Left ventricle myocardium superior (tissue), 1 donor: ENCODE measurements around the gene EIF2S3B. TPM values are rescaled to one million over a fixed set of nuclear protein-coding genes. Genes with fewer than 3 reads are reported as not detected.
"Not testable (repeated sequence)": the region's sequence is repeated elsewhere in the genome, so short reads cannot be mapped to it uniquely, and the experiment has no call there.

ENCODE experiments used
- ATAC-seq: fragments of 200-7000 bp; cut with Tn5 transposase; one replicate; pipeline ENCODE4 v1.9.1; 2020; ENCODE audit warnings: mild to moderate bottlenecking, moderate library complexity
- DNase-seq: peaks from one replicate; pipeline ENCODE4 v3.0.0-alpha.2; 2020
- intact Hi-C: fragments of 100-400 bp; cut with micrococcal nuclease; formaldehyde crosslinking; loops from one replicate; pipeline ENCODE4 v1.11.0; 2022
- long read RNA-seq: library from polyadenylated mRNA; unstranded; transcript quantifications from one replicate; pipeline ENCODE4 v2.0.0, GENCODE V29; 2021
- total RNA-seq: library from RNA; stranded (reverse); fragmentation: NEBNext Ultra II Directional; extraction: Animal tissue kit (Norgen Biotek cat#: 25700); gene quantifications from one replicate; pipeline ENCODE4 v1.2.1, GENCODE V29; 2021
- donor health status: DM: no; HTN: yes; CAD: no; lungs with severe emphysema.

The EIF2S3B gene
- not detected for total RNA-seq
- long read RNA-seq, result 0 reads

DNA sequence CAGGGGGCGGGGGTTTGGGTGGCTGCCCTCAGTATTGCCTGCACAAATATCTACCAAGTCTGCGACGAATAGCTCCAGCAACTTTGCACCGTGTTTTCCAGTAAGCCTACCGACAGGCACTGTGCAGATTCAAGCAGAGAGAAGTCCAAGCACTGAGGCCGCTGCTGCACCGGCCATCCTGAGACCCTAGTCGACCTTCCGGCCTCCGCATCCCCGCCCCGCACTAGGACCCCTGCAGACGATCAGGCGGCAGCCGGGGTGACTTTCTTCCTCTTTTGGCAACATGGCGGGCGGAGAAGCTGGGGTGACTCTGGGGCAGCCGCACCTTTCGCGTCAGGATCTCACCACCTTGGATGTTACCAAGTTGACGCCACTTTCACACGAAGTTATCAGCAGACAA, at the start of gene EIF2S3B:
TSS of gene EIF2S3B (plus strand) at position 271 of the 400 bp plus-strand sequence. CDS start at position 284, 13 bp downstream.
- intact Hi-C loops, result no loop called here
- no peak for ATAC-seq
- DNase-seq, result no peak

DNA sequence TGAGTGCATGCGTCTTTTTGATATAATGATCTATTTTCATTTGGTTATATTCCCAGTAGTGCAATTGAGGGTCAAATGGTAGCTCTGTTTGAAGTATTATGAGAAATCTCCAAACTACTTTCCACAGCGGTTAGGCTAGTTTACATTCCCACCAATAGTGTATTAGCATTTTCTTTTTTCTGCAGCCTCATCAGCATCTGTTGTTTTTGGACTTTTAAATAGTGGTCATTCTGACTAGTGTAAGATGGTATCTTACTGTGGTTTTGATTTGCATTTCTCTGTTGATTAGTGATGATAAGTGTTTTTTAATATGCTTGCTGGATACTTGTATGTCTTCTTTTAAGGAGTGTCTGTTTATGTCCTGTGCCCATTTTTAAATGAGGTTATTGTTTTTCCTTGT, 48.8 kb upstream of the EIF2S3B start:
- intact Hi-C loops, result no loop called here
- ATAC-seq (no peak), DNase-seq (no peak)

DNA sequence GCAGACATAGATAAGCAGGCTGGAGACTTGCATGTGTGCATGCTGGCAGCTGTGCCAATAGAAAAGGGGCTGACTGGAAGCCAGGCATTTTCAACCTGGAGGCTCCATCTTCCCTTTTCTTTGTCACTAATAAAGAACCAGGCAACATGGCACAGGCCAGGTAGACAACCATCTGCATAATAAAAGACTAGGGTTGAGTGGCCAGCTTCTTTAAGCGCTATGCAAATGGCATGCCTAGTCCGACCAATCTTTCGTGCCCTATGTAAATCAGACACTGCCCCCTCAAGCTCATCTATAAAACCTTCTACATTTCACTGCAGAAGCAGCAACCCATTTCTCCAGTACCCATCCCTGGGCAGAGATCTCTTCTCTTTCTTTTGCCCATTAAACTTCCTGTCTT, 47.9 kb upstream of the EIF2S3B start:
- intact Hi-C loops, result no loop called here
- ATAC-seq (no peak), DNase-seq (no peak)

DNA sequence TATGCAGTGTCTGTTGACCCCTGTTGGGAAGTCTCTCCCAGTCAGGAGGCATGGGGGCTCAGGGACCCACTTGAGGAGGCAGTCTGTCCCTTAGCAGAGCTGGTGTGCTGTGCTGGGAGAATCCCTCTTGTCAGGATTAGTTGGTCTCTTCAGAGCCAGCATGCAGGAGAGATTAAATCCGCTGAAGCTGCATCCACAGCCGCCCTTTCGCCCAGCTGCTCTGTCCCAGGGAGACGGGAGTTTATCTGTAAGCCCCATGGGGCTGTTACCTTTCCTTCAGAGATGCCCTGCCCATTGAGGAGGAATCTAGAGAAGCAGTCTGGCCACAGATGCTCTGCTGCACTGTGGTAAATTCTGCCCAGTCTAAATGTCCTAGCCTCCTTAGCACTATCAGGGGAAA, 39.4 kb upstream of the EIF2S3B start:
- ATAC-seq, result no peak
- intact Hi-C loops, result no loop called here

DNA sequence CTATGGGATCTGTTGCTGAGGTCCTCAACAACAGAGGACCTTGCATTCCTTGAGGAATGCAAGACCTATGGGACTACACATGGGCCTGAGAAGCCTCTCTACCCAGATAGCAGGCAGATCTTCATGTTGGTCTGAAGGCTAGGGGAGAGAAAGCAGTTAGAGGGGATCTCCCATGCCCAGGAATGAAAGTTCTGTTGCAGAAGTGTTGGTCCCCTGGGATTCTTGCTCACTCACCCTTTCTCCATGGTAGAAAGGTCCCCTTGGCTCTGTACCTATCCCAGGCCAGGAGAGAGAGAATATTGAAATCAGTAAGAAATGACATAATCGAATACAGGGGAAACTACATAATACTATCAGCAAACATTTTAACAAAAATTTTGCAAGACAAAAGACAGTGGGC, 36.0 kb upstream of the EIF2S3B start:
- DNase-seq (no peak), ATAC-seq (no peak)
- intact Hi-C loops, result no loop called here

More for the DNA sequence above, 39.4 kb upstream of the EIF2S3B start:
- DNase-seq, result no peak

DNA sequence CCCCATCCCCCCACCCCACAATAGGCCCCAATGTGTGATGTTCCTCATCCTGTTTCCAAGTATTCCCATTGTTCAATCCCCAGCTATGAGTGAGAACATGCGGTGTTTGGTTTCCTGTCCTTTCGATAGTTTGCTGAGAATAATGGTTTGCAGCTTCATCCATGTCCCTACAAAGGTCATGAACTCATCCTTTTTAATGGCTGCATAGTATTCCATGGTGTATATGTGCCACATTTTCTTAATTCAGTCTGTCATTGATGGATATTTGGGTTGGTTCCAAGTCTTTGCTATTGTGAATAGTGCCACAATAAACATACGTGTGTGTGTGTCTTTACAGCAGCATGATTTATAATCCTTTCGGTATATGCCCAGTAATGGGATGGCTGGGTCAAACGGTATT, 32.9 kb upstream of the EIF2S3B start:
- intact Hi-C loops, ATAC-seq, DNase-seq: not testable (repeated sequence)

DNA sequence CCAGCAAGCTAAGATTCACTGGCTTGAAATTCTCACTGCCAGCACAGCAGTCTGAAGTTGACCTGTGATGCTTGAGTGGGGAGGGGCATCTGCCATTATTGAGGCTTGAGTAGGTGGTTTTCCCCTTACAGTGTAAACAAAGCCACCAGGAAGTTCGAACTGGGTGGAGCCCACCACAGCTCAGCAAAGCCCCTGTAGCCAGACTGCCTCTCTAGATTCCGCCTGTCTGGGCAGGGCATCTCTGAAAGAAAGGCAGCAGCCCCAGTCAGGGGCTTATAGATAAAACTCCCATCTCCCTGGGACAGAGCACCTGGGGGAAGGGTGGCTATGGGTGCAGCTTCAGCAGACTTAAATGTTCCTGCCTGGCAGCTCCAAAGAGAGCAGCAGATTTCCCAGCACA, 23.8 kb upstream of the EIF2S3B start:
- DNase-seq, ATAC-seq, intact Hi-C loops: not testable (repeated sequence)

DNA sequence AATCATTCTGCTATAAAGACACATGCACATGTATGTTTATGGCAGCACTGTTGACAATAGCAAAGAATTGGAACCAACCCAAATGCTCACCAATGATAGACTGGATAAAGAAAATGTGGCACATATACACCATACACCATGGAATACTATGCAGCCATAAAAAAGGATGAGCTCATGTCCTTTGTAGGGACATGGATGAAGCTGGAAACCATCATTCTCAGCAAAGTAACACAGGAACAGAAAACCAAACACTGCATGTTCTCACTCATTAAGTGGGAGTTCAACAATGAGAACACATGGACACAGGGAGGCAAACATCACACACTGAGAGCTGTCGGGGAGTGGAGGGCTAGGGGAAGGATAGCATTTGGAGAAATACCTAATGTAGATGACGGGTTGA, 18.4 kb upstream of the EIF2S3B start:
- DNase-seq, intact Hi-C loops, ATAC-seq: not testable (repeated sequence)

DNA sequence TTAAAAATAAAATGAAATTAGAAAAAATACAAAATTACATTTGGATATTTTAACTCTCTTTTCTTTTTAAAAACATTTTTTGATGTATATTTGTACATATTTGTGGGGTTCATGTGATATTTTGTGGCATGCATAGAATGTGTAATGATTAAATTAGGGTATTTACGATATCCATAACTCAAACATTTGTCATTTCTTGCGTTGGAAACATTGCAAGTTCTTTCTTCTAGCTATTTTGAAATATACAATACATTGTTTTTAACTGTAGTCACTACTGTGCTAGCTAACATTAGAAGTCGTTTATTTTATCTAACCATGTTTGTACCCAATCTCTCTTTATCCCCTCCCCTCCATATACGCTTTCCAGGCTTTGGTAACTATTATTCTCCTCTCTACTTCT, 13.9 kb upstream of the EIF2S3B start:
- DNase-seq (no peak), ATAC-seq (no peak)
- intact Hi-C loops, result no loop called here

DNA sequence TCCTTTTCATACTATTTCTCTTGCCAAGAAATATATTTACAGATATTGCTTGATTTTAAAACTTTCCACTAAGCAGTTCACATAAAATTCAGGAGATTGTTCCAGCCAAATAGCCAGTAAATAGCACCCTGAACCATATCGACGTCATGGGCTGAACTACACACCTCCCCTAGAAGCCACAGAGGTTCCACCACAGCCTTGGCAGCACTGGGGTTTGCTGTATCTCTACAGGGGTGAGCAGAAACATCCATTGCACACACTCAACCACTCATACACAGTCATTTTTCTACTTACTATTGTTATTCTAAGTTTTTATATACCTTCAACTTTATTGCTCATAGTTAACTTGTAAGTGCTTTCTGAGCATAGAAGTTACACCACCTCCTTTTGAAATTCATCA, 8.1 kb upstream of the EIF2S3B start:
- intact Hi-C loops, result no loop called here
- no peak for DNase-seq
- ATAC-seq, result no peak

DNA sequence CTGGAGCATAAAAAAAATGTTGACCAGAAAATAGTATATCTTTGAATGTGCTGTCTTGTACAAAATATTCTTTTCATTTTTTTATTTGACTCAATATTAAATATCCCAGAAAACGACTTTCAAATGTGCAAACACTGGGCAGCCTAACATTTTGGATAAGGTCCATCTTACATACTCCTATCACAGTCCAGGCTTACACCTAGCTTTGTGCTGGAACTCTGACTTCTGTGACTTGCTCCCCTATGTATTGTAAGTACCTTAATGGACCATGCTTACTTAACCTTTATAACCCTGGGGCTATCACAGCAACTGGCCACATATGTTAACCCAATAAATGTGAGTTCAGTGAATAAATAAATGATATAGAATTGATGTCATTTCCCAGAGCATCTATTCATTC, 7.6 kb upstream of the EIF2S3B start:
- ATAC-seq, result no peak
- DNase-seq, result no peak
- intact Hi-C loops, result no loop called here

DNA sequence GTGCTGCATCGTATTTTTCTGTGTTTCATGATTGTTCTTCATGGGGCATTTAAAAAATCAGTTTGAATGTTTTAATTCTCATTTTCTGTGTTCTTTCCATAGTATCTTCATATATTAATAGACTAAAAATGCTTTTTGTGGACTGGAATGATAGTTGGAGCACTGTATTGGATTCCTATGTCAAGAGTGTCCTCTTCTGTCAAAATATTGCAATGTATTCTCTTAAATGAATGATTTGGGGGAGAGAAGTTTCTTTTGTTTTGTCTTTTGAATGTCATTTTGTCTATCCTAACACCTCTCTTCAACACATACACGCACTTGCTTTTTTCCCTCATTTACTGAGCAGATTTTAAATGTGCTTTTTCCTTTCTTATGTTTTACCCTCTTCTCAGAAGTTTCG, 4.7 kb upstream of the EIF2S3B start:
- DNase-seq (no peak), ATAC-seq (no peak)
- intact Hi-C loops, result no loop called here

DNA sequence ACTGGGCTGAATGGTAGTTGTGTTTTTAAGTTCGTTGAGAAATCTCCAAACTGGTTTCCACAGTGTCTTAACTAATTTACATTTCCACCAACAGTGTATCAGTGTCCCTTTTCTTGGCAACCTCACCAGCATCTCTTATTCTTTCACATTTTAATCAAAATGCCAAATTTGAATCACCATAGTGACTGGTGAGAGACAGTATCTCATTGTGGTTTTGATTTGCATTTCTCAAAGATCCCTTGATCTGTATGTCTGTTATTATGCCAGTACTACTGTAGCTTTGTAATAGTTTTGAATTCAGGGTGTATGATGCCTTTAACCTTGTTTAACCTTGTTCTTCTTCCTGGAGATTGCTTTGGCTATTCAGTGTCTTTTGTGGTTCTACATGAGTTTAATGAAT, 2.2 kb upstream of the EIF2S3B start:
- ATAC-seq, result no peak
- intact Hi-C loops, result no loop called here
- no peak for DNase-seq

DNA sequence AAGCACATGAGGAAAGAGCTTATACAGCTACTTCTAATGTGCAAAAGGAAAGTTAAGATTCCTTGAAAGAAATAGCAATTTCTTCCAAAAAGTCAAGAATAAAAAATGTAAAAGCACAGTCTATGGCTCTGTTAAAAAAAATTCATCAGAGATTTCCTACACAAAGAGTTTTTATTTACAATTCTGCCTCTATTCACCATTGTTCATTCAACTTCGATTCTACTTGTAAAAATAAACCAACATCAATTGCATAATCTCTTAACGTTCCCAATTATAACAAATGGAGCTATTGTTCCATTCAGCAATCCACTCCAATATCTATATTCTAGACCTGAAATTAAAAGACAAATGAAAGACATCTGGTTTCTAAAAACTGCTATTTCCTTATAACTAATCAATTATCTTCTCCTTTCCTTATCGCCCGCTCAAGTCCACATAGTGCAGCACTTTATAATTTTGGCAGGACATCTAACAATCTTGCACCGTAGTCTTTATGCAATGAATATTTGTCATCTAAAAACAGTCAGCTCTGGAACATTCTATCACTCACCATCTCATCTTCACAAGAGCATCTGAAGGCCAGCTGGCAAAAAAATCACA, 6.2 kb downstream of the EIF2S3B start:
- intact Hi-C loops, result no loop called here
- ATAC-seq (no peak), DNase-seq (no peak)

DNA sequence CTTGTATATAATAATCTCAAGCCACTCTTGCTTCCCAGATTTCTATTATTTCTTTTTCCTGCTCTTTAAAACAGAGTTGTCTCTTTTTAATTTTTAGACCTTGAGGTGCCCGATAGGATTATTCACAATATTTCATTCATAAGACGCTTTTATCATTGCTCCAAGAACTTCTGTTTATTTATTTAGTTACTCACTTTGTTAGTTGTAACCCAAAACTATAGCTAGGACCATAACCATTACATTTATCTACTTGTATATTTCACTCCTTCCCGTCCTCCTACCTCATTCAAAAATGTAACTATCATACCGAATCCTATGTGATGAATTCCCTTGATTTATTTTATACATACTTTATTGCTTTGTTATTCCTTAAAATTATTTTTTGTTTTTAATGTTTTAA, 7.1 kb downstream of the EIF2S3B start:
- ATAC-seq (no peak), DNase-seq (no peak)
- intact Hi-C loops, result no loop called here

DNA sequence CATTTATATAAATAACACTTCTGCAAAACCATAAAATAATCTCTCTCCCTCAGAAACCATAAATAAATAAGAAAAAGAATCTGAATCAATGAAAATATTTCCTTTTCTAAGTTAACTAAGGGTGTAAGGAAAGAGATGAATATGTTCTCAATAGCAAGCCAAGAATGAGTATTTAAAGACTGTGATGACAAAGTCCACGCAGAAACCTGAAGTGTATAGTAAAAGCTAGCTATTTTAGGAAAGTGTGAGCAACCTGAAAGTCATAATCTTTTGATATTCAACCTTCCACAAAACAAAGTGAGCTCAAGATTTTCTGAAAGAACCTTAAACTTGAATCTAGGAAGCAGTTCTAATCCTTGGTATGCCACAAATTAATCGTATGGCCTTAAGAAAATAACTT, 15.9 kb downstream of the EIF2S3B start:
- DNase-seq, result no peak
- no peak for ATAC-seq
- intact Hi-C loops, result no loop called here

DNA sequence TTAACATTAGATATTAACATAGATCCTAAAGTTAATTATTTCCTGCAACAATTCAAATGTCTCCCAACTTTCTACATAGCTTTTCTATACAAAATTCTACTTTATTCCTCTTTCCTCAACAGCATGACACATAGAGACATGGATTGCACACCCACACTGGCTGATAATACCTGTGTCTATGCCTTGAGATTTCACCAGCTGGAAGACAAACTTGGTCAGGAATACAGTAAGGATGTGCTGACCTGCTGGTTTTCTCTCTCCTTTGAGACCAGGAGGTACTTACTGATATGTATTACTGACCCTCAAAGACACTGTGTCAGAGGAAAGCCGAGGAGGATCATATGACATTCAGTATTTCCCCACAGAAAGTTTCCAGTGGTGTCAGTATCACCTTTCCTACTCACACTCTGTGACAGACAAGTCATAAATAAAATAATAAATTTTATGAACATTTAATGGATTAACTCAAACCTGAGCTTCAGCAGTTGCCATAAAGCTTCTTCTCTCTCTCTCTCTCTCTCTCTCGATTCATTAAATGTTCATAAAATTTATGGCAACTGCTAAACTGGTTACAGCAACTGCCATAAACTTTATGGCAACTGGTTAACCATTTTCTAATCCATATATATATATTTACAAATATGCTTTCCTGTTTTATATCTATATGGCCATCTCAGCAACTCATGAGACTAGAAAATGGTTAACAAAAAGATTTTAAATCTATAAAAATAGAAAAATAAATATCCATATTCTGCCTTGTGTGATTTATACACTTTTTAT, 22.7 kb downstream of the EIF2S3B start:
- no peak for ATAC-seq
- intact Hi-C loops, result no loop called here

DNA sequence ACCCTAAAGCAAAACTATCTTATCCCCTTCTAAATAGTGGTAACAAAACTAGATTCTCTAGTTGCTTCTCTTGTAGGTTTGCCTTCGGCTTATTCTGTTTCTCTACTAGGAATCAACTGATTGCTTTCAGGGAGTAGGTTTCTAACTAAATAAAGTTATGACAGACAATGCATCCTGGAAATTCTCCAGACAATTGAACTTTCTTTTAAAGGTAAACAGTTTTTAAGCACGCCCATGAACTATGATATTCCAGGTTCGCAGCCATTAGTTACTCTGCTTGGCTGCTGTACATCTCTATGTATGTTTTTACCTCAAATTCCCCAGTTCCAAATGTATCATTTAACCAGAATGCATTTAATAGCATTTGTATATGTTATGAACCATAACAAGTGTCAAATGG, 23.9 kb downstream of the EIF2S3B start:
- ATAC-seq, result no peak
- DNase-seq, result no peak
- intact Hi-C loops, result no loop called here

More for the DNA sequence above, 22.7 kb downstream of the EIF2S3B start:
- no peak for DNase-seq

DNA sequence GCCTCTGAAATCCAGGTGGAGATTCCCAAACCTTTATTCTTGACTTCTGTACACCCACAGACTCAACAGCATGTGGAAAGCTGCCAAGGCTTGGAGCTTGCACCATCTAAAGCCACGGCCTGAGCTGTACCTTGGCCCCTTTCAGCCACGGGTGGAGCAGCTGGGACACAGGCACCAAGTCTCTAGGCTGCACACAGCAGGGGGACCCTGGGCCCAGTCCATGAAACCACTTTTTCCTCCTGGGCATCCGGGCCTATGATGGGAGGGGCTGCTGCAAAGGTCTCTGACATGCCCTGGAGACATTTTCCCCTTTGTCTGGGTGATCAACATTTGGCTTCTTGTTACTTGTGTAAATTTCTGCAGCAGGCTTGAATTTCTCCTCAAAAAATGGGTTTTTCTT, 32.0 kb downstream of the EIF2S3B start:
- DNase-seq (no peak), ATAC-seq (no peak)
- intact Hi-C loops, result no loop called here

DNA sequence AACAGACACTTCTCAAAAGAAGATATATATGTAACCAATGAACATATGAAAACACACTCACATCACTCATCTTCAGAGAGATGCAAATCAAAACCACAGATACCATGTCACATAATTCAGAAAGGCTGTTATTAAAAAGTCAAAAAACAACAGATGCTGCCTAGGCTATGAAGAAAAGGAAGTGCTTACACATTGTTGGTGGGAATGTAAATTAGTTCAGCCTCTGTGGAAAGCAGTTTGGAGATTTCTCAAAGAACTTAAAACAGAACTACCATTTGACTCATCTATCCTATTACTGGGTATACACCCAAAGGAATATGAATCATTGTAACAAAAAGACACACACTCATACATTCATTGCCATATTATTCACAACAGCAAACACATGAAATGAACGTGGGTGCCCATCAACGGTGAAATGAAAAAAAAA, 35.1 kb downstream of the EIF2S3B start:
- DNase-seq, result no peak
- no peak for ATAC-seq
- intact Hi-C loops, result no loop called here

DNA sequence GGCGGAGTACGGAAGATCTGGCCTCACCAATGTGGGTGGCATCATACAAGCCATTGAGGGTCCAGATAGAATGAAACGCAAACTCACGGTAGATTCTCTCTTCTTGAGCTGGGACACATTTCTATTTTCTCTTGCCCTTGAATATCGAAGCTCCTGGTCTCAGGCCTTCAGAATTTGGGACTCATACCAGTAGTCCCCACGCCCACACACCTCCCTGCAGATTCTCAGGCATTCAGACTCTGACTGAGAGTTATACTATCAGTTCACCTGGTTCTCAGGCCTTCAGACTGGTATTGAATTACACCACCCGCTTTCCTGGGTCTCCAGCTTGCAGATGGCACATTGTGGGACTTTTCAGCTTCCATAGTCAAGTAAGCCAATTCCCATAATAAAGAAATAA, 37.8 kb downstream of the EIF2S3B start:
- ATAC-seq (no peak), DNase-seq (no peak)
- intact Hi-C loops, result no loop called here
